NCI-H187 treated with DMSO at 0.1 percent for 48 hours (cell line): ENCODE data around the gene IFNGR1.
"Not testable (repeated sequence)": the region's sequence is repeated elsewhere in the genome, so short reads cannot be mapped to it uniquely, and the experiment has no call there.

Experiments used
- DNase-seq: peaks from one replicate; lab custom pipeline; 2025; lab: John Stamatoyannopoulos, UW

The IFNGR1 gene

DNA sequence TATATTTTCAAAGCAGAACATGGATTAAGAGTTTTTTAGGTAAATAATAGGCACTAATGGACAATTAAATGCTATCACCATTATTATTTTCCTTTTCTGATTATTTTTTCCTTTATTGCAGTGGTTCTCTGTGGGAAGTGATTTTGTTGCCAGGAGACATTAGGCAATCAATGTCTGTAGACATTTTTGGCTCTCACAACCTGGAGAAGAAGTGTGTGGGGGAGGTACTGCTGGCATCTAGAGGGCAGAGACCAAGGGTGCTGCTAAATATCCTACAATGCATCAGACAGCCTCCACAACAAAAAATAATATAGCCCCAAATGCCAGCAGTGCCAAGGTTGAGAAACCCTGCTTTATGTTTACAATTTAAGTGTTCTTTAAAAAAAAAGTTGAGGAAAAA is 8.3 kb downstream of the IFNGR1 start:
- DNase-seq = no peak

DNA sequence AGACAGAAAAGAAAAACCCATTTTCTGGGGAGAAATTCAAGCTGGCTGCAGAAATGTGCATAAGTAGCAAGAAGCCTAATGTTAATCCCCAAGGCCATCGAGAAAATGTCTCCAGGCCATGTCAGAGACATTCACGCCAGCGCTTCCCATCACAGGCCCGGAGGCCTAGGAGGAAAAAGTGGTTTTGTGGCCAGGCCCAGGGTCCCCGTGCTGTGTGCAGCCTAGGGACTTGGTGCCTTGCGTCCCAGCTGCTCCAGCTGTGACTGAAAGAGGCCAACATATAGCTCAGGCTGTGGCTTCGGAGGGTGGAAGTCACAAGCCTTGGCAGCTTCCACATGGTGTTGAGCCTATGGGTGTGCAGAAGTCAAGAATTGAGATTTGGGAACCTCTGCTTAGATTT is 10.9 kb downstream of the IFNGR1 start:
- DNase-seq = no peak

GRCh38 chr6:137207457-137207856 is 11.7 kb downstream of the IFNGR1 start:
- not testable (repeated sequence) for DNase-seq

GRCh38 chr6:137206577-137206976 is 12.6 kb downstream of the IFNGR1 start:
- no peak for DNase-seq

GRCh38 chr6:137203256-137203655 is 15.9 kb downstream of the IFNGR1 start:
- DNase-seq = no peak

- DNase-seq = no peak
These were observed 17.1 kb downstream of the IFNGR1 start for GRCh38 chr6:137202078-137202477.

GRCh38 chr6:137201006-137201405 is 18.2 kb downstream of the IFNGR1 start:
- DNase-seq = no peak

DNA sequence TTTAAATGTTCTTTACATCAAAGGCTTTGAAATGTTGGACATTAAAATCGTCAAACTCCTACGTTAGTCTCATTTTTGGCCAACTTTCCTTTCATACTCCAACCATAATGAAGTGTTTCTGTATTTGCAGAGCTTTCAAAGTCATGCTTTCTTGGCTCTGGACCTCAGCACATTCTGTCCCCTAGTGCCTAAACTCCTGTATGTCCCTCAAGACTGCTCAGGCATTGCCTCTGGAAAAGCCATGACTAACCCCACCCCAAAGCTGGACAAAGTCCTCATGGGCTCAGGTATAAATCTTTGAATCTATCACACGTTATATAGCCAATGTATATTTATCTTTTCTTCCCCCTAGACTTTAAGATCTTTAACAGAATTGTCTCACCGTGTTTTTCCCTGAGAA is 18.9 kb downstream of the IFNGR1 start:
- DNase-seq = no peak

GRCh38 chr6:137197684-137198645 is 21.2 kb downstream of the IFNGR1 start:
- DNase-seq = no peak

DNA sequence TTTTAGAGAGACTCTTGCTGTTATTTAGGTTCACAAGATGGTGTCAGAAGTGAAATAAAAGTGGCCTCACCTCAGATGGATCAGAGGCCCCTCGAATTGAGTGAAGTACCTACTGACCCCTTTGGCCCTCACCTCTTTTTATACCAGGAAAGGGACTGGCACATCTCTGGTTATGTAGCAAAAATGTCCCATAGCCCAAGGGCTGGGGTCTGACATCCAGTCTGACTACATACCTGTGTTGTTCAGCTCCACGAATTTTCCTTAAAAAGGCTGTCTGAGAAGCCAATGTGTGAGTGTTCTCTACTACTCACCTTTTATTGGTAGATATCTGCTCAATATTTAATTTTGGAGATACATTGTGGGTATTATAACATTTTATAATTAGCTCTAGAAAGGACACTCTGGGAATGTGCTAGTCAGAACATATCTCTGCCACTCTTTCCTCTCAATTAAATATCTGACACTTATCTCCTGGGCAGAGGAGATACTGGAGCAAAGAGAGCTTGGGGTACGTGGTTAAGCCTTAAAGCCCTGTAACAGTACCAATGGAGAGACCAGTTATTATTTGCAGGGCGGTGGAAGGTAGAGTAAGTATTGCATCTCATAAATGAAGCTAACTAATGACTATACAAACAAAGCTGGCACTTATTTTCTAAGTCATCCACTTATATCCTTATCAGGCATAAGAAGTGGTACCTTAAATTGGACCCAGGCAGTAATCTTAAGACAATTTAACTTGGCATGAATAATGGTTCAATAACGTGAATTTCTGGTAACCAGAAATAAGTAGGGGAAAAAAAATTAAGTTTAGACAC is 25.7 kb downstream of the IFNGR1 start:
- DNase-seq = no peak

DNA sequence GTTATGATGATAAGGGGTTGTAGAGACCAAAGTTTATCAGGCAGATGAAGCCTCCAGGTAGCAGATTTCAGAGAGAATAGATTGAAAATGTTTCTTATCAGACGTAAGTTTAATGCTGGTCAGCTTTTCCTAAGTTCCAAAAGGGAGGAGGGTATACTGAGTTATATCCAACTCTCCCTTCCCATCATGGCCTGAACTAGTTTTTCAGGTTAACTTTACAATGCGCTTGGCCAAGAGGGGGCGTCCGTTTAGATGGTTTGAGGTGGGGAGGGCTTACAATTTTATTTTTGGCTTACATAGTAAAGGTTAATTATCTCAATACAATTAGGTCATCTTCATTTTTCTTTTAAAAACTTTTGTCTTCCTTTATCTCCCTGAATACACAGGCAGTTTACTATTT is 26.4 kb downstream of the IFNGR1 start:
- DNase-seq = no peak

DNA sequence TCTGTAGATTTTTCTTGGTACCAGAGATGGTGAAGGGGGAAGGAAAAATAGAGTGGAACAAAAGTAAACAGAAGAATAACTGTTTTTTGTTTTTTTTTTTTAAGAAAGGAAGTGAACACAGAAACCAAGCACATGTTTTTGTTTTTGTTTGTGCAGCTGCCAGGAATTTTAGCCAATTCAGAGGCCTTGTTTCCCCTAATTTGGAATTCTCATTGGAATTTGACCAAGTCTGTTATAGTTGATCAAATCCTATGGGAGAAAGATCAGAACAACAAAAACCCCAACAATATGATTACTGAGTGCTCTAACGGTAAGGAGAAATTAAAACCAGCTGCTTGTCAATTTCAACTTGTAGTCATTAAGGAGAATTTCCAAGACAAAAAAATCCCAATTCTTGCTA is 27.5 kb downstream of the IFNGR1 start:
- no peak for DNase-seq

GRCh38 chr6:137191236-137191635 is 27.9 kb downstream of the IFNGR1 start:
- DNase-seq = no peak

- DNase-seq = no peak
These were observed 28.5 kb downstream of the IFNGR1 start for GRCh38 chr6:137190583-137191094.

GRCh38 chr6:137188855-137189254 is 30.3 kb downstream of the IFNGR1 start:
- DNase-seq = no peak

GRCh38 chr6:137185290-137185689 is 33.9 kb downstream of the IFNGR1 start:
- DNase-seq = no peak

DNA sequence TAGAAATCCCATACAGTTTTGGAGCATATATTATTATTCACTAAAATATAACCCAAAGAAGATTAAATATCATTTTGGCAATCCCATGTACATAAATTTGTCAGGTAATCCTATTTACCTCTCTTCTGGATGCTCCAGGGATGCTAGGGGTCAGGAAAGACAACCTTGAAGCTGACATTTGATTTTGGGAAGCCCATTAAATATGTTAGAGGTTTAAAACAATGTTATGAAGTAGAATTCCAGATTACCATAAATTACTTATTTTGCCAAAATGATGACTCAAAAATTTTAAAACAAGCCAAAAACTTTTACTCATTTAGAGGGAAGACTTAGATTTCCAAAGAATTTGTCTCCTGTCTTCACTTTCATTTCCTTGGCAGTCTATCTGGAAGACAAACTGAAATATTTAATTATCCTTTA is 36.5 kb downstream of the IFNGR1 start:
- no peak for DNase-seq

DNA sequence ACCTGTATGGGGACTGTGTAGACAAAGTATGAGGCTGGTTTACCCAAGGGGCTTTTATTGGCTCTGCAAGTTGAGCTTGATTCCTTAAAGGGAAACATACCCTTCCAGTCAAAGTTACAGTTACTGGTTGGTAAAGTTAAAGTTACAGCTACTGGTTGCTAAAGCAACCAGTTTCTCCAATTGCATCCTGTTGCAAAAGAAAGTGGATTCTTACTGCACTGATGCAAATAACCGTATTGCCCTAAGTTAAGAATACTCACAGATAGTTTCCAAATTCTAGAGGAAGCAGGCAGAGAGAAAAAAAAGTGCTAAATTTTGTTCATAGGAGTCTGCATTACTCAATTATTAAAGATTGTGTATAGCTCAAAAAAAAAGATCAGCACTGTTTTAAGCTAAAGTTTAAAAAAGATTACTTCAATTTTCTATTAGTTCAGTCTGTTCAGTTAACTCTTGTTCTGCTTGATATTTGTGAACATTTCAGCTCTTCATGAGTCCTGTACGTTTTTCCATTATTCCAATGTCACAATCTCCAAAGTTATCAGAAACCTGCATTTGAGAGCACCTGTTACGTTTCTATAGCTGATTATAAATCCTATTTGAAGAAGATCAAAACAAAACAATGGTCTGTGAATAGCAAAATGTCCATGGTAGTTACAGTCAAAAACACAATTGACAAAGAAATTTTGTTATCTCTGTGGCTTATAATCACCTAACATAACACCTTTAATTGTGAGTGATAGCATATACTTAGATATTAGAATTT is 37.1 kb downstream of the IFNGR1 start:
- no peak for DNase-seq

DNA sequence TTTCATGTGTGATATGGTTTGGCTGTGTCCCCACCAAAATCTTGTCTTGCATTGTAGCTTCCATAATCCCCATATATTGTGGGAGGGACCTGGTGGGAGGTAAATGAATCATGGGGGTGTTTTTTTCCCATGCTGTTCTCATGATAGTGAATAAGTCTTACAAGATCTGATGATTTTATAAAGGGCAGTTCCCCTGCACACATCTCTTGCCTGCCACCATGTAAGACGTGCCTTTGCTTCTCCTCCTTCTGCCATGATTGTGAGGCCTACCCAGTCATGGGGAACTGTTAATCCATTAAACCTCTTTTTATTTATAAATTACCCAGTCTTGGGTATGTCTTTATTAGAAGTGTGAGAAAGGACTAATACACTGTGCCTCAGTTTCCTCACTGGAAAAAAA is 41.6 kb downstream of the IFNGR1 start:
- DNase-seq = no peak

DNA sequence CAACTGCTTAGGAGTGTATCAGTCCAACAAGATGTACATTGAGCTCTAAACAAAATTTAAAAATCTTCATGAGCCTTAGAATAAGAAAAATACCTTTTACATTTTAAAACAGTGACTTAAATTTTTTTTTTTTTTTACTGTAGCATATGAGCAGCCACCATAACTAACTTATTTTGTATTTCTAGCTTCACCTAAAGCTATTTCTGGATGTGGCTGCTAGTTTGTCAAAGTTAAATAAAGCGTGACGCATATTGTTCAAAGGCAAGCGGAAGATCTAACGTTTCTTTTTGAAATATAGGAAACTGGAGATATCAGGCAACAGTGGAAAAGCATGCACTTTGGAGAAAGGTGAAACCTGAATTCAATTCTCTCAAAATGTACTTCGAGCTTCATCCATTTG is 42.5 kb downstream of the IFNGR1 start:
- DNase-seq = no peak

- no peak for DNase-seq
These were observed 43.3 kb downstream of the IFNGR1 start for GRCh38 chr6:137175868-137176245.
